ENCODE measurements around the gene DSCAML1.

GRCh38 chr11:117417856-117418255 is 379.2 kb downstream of the DSCAML1 start:
- TF ChIP-seq TSHZ2 (CRISPR knock-in tag; IDR thresholded peaks at IDR 0.05) = no peak
- no peak for TF ChIP-seq PATZ1 (CRISPR knock-in tag; IDR thresholded peaks at IDR 0.05; ENCODE audit: borderline replicate concordance)
- no peak for TF ChIP-seq CSDC2 (CRISPR knock-in tag; IDR thresholded peaks at IDR 0.05)
- TF ChIP-seq ZNF565 (CRISPR knock-in tag; conservative IDR thresholded peaks at IDR 0.05; ENCODE audit: low read depth) = no peak
- no peak for TF ChIP-seq TCF4 (CRISPR knock-in tag; IDR thresholded peaks at IDR 0.05; ENCODE audit: borderline replicate concordance)
- no peak for TF ChIP-seq CREB5 (CRISPR knock-in tag; IDR thresholded peaks at IDR 0.05; ENCODE audit: low read depth)
- TF ChIP-seq ZFP30 (CRISPR knock-in tag; IDR thresholded peaks at IDR 0.05) = no peak
- no peak for TF ChIP-seq ESRRG (CRISPR knock-in tag; IDR thresholded peaks at IDR 0.05)
- no peak for TF ChIP-seq SNAI2 (CRISPR knock-in tag; IDR thresholded peaks at IDR 0.05)
- TF ChIP-seq ARNTL (CRISPR knock-in tag; IDR thresholded peaks at IDR 0.05; ENCODE audit: borderline replicate concordance, low read depth) = no peak
- no peak for TF ChIP-seq PPARA (CRISPR knock-in tag; IDR thresholded peaks at IDR 0.05; ENCODE audit: borderline replicate concordance)
- no peak for TF ChIP-seq ZFP3 (CRISPR knock-in tag; IDR thresholded peaks at IDR 0.05)
- no peak for TF ChIP-seq ZC3H10 (CRISPR knock-in tag; IDR thresholded peaks at IDR 0.05)
- no peak for TF ChIP-seq POU6F1 (CRISPR knock-in tag; IDR thresholded peaks at IDR 0.05; ENCODE audit: borderline replicate concordance, low read depth)

Data from SK-N-SH treated with all-trans-retinoic acid at 6 μM for 48 hours (cell line).